ENCODE results near the gene UGT1A8.

DNA sequence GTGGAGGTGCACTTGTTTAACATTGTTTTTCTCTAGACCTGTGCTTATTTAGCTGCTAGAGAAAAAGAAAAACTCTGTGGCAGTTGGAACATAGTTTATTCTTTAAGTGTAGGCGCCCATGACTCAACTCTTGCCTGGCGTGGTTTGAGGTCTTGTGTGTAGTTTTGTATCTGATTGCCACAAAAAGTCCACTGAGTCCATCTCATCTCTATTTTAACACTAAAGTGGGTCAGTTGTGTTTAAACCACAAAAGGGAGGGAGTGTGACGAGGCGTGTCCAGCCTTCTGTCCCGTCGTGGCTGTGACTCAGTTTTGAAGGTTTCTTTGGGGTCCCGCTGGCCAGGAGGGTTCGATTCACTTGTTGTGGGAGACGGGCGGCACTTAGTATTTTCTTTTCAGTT is 39.0 kb downstream of the UGT1A8 start:
- TF ChIP-seq CTCF (IDR thresholded peaks at IDR 0.05) (no peak), CHD2 (IDR thresholded peaks at IDR 0.05; ENCODE audit: low read length, partially characterized antibody) (no peak), MYC (IDR thresholded peaks at IDR 0.05; ENCODE audit: borderline replicate concordance, low read length) (no peak), NR3C1 (IDR thresholded peaks at IDR 0.05) (no peak), POLR2A (IDR thresholded peaks at IDR 0.05; ENCODE audit: low read length) (no peak), CHD4 (IDR thresholded peaks at IDR 0.05; ENCODE audit: borderline replicate concordance) (no peak), ZFP36 (IDR thresholded peaks at IDR 0.05; ENCODE audit: borderline replicate concordance, partially characterized antibody) (no peak), ELK1 (IDR thresholded peaks at IDR 0.05; ENCODE audit: low read depth, low read length) (no peak), RARB (CRISPR knock-in tag; IDR thresholded peaks at IDR 0.05) (no peak), BHLHE40 (IDR thresholded peaks at IDR 0.05; ENCODE audit: low read depth, low read length) (no peak), POLR2AphosphoS2 (conservative IDR thresholded peaks at IDR 0.05; ENCODE audit: low read length) (no peak), FOSL2 (IDR thresholded peaks at IDR 0.05) (no peak), FOSL2 (CRISPR knock-in tag; IDR thresholded peaks at IDR 0.05) (no peak), CEBPB (IDR thresholded peaks at IDR 0.05) (no peak)
- TF ChIP-seq, protein P1, sequence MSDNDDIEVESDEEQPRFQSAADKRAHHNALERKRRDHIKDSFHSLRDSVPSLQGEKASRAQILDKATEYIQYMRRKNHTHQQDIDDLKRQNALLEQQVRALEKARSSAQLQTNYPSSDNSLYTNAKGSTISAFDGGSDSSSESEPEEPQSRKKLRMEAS (IDR thresholded peaks at IDR 0.05) = no peak

Data from A549 (cell line).